ENCODE measurements around the gene MCM8. TPM values are rescaled to one million over a fixed set of nuclear protein-coding genes. Genes with fewer than 3 reads are reported as not detected.
A peak's percentile ranks its signal among the peaks of the same experiment; 100 is the strongest.
"Not testable (repeated sequence)": the region's sequence is repeated elsewhere in the genome, so short reads cannot be mapped to it uniquely, and the experiment has no call there.

The MCM8 gene
- total RNA-seq, 1 experiment from 2014 or later: 53.3 TPM

DNA sequence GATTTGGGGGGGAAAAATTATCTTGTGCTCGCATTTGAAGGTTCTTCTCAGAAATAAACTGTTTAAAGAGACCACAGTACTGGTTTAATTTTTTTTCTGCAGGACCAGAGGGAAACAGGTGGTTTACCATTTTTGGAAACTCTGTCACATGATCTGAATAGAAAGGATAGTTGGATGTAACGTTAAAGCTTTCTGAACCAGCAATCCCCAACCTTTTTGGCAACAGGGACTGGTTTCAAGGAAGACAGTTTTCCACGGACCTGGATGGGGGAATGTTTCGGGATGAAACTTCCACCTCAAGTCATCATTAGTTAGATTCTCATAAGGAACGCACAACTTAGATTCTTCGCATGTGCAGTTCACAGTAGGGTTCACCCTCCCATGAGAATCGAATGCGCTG lies 50.4 kb downstream of the MCM8 start:
- DNase-seq (ENCODE audit: low read depth): no peak

DNA sequence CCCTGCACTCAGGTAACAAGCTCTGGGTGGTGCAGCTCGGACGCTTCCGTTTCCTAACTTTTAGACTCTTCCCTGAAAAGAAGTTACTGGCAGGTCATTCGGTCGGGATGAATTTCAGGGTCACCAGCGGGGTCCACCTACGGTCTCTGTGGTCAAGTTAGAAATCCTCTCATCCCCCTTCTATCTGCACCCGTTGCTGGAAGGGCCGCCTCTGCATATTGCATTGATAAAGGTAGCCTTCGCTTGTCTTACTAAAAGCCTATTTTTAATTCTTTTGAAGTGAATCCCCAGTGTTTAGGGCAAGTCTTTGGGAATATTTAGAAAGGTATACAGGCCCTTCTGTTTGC lies 56.1 kb downstream of the MCM8 start:
- no peak for DNase-seq (ENCODE audit: low read depth)

DNA sequence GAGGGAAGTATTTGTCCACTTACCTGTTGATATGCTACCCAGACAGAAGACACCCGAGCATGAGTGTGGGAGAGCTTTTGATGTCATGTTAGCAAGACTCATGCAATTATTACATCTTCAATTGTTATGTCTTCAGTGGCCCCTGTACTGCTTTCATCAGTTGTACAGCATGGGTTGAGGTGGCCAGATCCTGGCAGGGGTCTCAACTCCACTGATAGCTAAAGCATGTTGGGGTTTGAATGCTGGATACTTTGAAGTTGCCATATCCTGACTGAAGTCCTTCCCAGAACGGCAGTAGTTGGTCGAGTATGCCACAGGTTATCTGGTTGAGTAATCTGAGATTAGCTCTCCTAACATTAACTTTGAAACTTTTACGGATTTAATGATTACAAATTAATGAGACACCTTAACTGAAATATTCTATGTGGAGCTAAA lies 56.7 kb downstream of the MCM8 start:
- DNase-seq (ENCODE audit: low read depth): peak; percentile 11

DNA sequence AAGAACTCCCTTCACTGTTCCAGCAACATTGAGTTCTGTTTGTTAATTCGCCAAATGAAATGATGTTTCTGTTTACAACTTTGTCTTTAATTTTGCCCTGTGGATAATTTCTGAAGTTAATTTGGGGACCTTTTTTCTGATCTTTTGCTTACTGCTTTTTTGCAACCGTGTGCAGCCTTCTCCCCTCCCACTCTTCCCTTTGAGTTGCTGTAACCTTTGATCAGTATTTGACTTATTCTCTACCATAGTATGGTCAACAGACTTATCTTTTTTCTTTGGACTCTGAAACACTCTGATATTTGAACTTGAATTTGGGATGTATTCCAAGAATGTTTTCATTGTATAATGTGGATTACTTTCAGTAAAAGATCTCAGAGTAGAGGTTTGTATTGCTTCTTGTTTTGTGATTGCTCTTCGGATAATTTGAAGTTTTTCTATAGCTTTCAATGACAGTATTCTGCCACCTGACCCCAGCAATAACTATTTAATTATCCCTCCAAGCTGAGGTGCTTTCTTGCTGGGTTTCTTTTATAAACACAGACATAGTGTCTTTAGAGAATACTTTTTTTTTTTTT lies 57.2 kb downstream of the MCM8 start:
- no peak for DNase-seq (ENCODE audit: low read depth)

DNA sequence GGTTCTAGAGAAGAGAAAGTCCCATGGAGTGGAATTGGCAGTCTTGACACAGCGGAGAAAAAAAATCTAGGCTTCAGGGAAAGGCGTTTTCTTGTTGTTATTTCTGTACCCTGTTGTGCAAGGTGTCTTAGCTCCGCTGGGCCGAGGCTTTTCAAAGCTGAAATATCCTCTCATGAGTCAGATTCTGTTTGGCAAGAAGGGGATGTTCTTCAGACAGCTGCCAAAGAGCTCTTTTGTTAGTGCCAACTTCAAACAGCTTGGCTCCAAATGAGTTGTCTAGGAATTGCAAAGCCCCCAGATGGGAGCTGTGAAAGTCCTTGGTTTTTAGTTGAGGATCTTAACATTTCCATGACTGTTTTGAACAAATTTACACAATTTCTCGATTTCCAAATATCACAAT lies 57.8 kb downstream of the MCM8 start:
- DNase-seq (ENCODE audit: low read depth): peak; percentile 94

DNA sequence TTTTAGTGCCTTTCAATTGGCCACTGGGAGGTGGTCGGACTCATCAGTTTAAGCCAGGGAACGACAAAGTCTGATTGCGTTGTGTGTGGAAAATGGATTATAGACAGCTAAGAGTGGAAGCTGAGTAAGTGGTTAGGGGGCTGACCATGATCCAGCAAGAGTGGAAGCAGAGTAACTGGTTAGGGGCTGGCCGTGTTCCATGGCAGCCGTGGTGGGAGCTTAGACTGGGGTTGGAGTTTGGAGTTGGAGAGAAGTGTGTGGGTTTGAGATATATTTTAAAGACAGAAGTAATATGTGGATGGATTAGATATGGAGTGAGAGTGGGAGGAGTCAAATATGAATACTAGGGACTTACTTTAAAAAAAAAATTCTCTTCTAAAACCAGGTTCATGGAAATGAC lies 61.7 kb downstream of the MCM8 start:
- no peak for DNase-seq (ENCODE audit: low read depth)

DNA sequence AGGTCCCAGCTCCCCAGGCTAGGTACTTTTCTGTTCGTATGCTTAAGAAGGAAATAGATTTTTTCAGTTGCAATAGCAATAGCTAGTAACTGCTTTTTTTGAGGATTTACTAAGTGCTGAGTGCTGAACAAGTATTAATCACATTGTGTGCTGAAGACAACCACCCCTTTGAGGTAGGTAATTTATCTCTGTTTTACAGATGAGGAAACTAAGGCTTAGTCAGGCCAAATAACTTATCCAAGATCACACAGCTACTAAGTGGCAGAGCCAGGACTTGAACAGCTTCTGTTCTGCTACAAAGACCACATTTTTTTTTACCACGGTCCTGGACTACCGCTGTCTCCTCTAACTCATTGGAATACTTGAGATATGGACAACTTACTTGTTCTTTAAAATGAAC lies 63.6 kb downstream of the MCM8 start:
- DNase-seq (ENCODE audit: low read depth): no peak

DNA sequence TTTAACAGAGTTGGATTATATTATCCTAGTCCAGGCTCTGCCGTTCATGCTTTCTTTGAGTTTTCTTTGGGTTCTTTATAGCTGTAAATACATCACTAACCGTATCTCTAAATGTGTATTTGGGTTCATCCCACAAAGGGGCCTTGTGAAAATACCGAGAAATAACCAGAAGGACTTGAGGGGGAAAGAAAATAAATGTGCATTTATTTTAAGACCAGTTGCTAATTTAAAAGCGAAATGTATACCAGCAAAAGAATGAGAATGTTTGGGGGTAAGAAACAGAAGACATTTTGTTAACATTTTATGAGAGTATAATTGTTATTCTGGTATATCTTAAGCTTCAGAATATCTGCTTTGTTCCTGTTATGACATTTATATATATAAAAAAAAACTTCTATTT lies 64.5 kb downstream of the MCM8 start:
- no peak for DNase-seq (ENCODE audit: low read depth)

DNA sequence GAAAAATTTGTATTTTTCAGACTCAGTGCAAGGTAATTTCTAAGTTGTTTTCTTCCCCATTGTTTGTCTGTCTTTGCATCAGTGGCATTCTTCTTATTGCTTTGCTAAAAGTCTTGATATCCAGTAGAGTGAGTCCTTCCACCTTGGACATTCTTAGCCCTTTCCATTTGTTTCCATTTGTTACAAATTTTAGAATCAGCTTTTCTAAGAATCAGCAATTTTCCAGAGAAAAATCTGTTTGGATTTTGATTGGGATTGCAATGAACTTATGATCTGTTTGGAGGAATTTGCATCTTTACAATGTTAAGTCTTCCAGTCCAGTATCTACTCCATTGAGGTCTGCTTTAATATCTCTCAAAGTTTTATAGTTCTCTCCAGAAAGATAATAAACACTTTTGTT lies 67.0 kb downstream of the MCM8 start:
- DNase-seq (ENCODE audit: low read depth): no peak

DNA sequence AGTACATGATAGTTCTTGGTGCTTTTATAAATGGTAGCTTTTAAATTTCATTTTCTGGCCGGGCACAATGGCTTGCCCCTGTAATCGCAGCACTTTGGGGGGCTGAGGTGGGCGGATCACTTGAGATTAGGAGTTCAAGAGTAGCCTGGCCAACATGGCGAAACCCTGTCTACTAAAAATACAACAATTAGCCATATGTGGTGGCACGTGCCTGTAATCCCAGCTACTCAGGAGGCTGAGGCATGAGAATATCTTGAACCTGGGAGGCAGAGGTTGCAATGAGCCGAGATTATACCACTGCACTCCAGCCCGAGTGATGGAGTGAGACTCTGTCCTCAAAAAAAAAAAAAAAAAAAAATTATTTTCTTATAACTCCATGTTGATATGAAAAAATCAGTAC lies 67.4 kb downstream of the MCM8 start:
- DNase-seq (ENCODE audit: low read depth): no peak

DNA sequence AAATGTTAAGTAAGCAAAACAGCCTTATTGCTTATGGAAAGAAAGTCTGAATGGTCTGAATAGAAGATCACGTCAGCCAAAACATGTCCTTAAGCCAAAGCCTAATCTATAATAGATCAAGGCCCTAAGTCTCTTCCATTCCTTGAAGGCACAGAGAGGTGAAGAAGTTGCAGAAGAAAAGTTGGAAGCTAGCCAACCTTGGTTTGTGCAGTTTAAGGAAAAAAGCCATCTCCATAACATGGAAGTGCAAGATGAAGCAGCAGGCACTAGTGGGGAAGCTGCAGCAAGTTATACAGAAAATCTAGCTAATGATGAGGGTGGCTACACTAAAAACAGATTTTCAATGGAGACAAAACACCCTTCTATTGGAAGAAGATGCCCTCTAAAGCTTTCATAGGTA lies 74.3 kb downstream of the MCM8 start:
- no peak for DNase-seq (ENCODE audit: low read depth)

DNA sequence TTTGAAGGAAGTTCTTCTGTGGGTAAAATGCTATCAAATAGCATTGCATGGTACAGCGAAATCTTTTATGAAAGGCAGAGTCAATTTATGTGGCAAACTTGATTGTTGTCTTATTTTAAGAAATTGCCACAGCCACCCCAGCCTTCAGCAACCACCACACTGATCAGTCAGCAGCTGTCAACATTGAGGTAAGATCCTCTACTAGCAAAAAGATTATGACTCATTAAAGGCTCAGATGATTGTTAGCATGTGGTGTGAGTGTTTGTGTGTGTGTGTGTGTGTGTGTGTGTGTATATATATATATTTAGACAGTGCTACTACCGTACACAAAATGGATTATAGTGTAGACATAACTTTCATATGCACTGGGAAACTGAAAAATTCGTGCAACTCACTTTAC lies 75.6 kb downstream of the MCM8 start:
- peak; percentile 79 for DNase-seq (ENCODE audit: low read depth)

DNA sequence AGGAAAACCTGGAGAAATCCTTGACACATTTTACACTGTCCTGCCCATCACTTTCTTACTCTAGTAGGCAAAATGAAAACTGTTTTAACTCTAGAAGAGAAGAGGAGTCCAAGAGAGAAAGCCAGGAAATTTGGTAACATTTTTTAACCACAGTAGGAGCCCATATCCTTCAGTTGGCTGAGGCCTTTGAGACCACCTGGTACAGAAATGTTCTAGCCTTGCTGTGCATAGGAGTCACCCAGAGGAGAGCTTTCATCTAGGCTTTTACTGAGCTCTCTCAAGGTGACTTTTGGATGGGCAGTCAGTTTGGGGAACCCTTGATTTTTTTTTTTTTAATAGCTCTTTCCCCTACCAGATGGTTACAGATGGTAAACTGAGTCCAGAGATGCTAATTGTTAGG lies 78.4 kb downstream of the MCM8 start:
- no peak for DNase-seq (ENCODE audit: low read depth)

DNA sequence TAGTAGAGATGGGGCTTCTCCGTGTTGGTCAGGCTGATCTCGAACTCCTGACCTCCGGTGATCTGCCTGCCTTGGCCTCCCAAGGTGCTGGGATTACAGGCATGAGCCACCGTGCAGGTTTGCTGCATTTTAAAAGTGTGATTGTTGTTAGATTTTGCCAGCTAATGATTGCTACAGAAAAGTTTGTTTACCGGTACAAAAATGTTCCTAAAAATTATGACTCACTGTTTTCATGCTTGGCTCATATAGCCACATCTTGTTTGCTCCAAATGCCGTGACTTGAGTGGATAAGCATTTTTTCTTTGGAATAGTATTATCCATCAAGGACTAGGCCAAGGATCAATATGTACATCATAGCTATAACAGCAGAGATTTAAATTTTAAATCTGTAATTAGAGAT lies 79.1 kb downstream of the MCM8 start:
- DNase-seq (ENCODE audit: low read depth): no peak

DNA sequence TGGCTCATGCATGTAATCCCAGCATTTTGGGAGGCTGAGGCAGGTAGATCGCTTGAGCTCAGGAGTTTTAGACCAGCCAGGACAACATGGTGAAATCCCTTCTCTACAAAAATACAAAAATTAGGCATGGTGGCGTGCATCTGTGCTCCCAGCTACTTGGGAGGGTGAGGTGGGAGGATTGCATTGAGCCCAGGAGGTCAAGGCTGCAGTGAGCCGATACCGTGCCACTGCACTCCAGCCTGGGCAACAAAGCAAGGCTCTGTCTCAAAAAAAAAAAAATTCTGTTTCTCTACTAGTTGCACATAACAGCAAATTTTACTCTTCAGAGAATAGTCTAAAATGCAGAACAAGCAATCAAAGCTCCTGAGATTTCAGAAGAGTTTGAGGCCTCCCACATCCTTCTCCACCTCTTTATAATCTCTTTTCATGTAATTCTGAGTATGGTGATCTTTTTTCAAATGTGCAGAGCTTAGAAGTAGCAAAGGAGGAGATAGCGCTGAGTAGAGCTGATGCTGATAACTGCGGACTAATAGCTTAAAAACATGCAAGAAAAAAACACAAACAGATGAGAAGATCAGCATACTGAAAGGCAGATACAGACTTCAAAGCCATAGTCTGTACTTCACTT lies 80.1 kb downstream of the MCM8 start:
- DNase-seq (ENCODE audit: low read depth): no peak

DNA sequence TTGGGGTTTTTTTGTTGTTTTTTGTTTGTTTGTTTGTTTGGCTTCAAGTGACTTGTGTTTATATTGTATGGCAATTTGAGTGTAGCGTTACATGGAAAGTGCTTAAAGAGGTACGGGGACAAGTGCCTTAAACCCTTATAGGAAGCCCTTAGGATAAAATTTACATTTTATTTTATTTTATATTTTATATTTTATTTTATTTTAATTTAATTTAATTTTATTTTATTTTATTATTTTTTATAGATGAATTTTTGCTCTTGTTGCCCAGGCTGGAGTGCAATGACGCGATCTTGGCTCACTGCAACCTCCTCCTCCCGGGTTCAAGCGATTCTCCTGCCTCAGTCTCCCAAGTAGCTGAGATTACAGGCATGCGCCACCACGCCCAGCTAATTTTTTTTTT lies 82.5 kb downstream of the MCM8 start:
- not testable (repeated sequence) for DNase-seq (ENCODE audit: low read depth)

DNA sequence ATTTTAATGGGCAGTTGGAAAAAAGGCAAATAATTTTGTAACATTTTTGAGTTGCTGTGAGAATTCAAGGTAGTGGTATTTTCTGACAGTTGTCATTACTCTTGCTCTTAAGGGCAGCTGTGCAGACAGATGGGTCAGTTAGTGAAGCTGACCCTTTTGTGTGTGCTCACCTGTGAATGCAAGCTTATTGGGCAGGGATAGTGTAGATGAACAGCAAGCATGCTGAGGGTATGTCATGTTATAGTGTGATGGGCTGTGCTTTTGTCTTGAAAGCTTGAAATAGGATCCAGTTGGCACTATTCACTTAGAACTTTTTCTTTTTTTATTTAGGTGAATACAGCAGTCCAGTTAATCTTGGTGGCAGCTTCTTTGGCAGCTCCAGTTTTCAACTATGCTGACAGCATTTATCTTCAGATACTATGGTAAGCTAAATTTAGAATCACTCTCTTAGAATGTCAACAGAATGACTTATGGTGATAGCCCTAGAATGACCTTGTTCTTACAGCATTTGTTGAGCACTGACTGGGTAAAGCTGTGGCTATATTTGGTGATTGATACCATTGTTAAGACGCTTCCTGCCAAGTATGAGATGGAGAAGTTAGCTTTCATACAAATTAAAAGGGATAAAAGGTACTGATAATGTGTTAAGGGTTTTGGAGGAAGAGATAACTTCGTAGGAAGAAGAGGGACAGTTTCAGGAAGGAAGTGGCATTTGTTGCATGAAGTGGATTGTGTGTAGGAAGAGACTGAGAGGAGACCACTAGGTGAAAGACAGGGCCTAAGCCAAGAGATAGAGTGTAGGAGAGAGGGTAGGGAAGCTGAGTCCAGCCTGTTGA lies 83.9 kb downstream of the MCM8 start:
- DNase-seq (ENCODE audit: low read depth): no peak

DNA sequence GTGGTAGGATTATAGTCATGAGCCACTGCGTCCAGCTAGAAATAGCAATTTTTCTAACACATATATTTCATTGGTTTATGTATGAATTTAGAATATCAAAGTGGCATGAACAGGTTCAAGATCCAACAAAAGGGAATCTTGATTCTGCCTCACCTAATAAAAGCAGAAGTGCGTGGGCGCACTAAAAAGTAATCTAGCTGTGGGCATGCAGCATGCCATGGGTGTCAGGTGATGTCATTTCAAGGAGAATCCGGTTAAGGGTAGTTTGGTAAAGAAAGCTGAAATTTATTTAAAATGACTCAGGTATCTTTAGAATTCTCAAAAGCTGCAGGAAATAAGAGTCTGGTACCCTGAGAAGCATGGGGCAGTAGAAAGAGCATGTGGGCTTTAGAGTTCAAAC lies 85.8 kb downstream of the MCM8 start:
- DNase-seq (ENCODE audit: low read depth): no peak

DNA sequence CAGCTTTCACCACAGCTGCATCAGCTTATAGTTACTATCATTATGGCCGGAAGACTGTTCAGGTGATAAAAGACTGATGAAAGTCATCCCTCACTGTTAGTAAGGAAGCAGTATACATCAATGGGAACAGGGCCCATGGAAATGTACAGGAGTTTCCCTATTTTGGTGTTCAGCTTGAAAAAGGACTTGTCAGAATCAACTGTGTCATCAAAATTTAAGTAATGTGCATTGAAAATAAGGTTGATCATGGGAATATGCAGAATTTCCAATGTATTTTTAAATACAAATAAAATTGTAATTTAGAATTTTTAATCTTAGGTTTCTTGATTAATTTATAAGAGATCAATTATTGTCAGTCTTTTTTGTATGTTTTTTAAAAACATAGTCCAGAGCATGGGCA lies 86.6 kb downstream of the MCM8 start:
- DNase-seq (ENCODE audit: low read depth): no peak

DNA sequence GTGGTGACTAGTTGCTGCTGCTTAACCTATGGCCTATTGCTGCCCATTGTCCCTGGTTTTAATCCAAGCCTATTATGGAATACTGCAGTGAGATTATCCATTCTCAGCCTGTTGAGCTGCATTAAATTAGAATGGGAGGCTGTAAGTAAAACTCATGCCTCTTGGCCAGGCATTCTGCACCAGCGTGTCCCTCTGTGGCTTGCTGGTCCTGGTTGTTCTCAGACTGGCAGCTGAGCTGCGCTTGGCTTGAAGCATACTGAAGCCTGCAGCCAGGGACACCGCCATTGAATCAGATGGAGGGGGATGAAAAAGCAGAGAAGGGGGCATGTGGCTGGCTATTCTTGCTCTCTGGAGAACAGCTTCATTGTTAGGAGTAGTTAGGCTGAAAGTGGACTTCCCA lies 87.8 kb downstream of the MCM8 start:
- DNase-seq (ENCODE audit: low read depth): no peak

DNA sequence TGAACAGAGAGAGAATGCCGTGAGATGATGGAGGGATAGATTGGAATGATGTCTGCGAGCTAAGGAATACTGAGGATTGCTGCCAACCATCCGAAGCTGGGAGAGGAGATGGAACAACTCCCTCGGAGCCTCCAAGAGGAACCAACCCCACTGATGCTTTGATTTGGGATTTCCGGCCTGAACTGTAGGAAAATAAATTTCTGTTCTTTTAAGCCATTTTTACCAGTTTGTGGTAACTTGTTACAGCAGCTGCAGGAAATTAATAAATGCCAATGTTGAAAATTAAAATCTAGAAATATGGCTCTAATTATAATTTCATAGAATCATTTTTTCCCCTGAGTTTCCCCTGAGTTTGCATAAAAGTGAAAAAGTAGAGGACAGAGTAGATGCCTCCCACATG lies 89.3 kb downstream of the MCM8 start:
- no peak for DNase-seq (ENCODE audit: low read depth)

DNA sequence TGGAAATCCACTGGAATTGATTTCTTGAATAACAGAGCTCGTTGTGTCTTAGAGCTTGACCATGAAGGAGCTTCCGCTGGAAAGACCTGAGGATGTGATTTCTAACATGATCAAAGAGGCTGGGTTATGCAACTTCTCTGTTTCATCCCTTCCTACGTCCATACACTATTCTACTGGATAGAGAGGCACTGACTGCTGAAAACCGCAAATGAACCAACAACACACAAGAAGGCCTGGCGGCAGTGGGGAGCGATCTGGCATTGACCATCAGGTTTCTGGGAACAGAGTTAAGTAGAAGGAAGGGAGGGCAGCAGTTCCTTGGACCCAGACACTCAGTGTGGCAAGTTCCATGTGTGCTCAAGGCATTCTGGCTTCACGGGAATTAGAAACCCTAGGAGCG lies 90.1 kb downstream of the MCM8 start:
- no peak for DNase-seq (ENCODE audit: low read depth)
